ENCODE data around the gene LY6G5B. TPM values are rescaled to one million over a fixed set of nuclear protein-coding genes. Genes with fewer than 3 reads are reported as not detected.

LY6G5B gene
- total RNA-seq, 1 experiment from 2014 or later = 14.4 TPM

DNA sequence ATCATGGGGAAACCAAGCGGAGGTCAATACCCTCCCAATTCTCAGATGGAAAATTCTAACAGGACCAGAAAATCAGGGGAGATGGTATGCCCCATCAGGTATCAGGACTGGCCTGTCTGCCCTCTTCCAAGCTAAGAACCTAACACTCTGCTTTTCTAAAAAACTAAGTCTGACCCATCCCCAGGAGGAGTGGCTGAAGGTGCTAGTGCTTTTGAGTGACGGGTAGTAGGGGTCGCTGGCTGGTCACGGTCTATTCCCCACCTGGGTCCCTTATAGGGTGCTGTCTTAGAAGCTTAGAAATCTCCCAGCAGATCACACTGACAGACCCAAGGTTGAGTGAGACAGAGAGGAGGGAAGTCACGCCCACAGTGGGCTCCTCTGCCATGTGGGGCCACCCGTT is 23.8 kb downstream of the LY6G5B start:
- H3K36me3 Mint-ChIP-seq (ENCODE audit: insufficient read depth, unreplicated experiment) = peaks cover 65% of the 10 kb centered on the region
- no peak overlapping the region for H3K4me3 Mint-ChIP-seq (ENCODE audit: unreplicated experiment)
- TF ChIP-seq, protein P1, sequence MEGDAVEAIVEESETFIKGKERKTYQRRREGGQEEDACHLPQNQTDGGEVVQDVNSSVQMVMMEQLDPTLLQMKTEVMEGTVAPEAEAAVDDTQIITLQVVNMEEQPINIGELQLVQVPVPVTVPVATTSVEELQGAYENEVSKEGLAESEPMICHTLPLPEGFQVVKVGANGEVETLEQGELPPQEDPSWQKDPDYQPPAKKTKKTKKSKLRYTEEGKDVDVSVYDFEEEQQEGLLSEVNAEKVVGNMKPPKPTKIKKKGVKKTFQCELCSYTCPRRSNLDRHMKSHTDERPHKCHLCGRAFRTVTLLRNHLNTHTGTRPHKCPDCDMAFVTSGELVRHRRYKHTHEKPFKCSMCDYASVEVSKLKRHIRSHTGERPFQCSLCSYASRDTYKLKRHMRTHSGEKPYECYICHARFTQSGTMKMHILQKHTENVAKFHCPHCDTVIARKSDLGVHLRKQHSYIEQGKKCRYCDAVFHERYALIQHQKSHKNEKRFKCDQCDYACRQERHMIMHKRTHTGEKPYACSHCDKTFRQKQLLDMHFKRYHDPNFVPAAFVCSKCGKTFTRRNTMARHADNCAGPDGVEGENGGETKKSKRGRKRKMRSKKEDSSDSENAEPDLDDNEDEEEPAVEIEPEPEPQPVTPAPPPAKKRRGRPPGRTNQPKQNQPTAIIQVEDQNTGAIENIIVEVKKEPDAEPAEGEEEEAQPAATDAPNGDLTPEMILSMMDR (IDR thresholded peaks at IDR 0.05; ENCODE audit: unreplicated experiment) = no peak
- BruUV-seq (replicated peaks) = no TSS peak
- no peaks in the 10 kb centered on the region for H3K27me3 Mint-ChIP-seq (ENCODE audit: insufficient read depth, unreplicated experiment)
- ChIA-PET CTCF (interaction anchor here (1.1 kb wide), 1 partner anchor 147 kb away, joined by 3 read pairs; the partner anchor contains the start of gene ATP6V1G2), POLR2A (interaction anchor here (0.6 to 3.4 kb wide), 4 partner anchors 9 to 144 kb away, joined by 3 to 19 read pairs (median 4); partner anchors contain the start of gene ABHD16A)
- H3K9me3 Mint-ChIP-seq (ENCODE audit: unreplicated experiment) = no peaks in the 10 kb centered on the region
- H3K27ac Mint-ChIP-seq (ENCODE audit: low read depth, unreplicated experiment) = no peak overlapping the region
- no peak for DNase-seq (ENCODE audit: unreplicated experiment)
- intact Hi-C loops (cut with micrococcal nuclease) = no loop called here
- peaks cover 6% of the 10 kb centered on the region for H3K4me1 Mint-ChIP-seq (ENCODE audit: insufficient read depth, unreplicated experiment)

DNA sequence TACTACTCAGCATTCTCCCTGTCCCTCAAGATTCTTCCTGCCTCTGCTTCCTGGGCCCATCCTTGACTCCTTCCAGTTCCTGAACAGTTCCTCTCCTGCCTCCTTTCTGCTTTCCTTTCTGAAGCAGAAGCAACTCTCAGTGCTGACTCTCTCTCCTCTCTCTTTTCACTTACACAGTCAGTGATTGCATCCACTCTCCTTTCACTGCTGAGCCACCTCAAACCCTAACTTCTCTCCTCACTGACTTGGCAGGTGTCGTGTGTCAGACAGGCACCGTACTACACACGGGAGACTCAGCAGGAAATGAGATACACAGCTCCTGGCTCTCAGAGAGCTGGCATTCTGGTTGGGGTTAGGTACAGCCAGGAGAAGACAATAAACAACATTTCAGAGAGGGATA is 27.8 kb downstream of the LY6G5B start:
- POLR2A ChIA-PET = interaction anchor here (1.3 kb wide), 1 partner anchor 32 kb away, joined by 3 read pairs; the partner anchor contains the start of gene CSNK2B
- H3K27ac Mint-ChIP-seq (ENCODE audit: low read depth, unreplicated experiment) = no peak overlapping the region
- TF ChIP-seq, protein P1 (IDR thresholded peaks at IDR 0.05; ENCODE audit: unreplicated experiment) = no peak
- H3K27me3 Mint-ChIP-seq (ENCODE audit: insufficient read depth, unreplicated experiment) = no peaks in the 10 kb centered on the region
- H3K4me1 Mint-ChIP-seq (ENCODE audit: insufficient read depth, unreplicated experiment) = no peaks in the 10 kb centered on the region
- DNase-seq (ENCODE audit: unreplicated experiment) = no peak
- intact Hi-C loops (cut with micrococcal nuclease) = no loop called here
- no peaks in the 10 kb centered on the region for H3K9me3 Mint-ChIP-seq (ENCODE audit: unreplicated experiment)
- peaks cover 63% of the 10 kb centered on the region for H3K36me3 Mint-ChIP-seq (ENCODE audit: insufficient read depth, unreplicated experiment)
- no TSS peak for BruUV-seq (replicated peaks)
- CTCF ChIA-PET = no interaction called here
- no peak overlapping the region for H3K4me3 Mint-ChIP-seq (ENCODE audit: unreplicated experiment)

DNA sequence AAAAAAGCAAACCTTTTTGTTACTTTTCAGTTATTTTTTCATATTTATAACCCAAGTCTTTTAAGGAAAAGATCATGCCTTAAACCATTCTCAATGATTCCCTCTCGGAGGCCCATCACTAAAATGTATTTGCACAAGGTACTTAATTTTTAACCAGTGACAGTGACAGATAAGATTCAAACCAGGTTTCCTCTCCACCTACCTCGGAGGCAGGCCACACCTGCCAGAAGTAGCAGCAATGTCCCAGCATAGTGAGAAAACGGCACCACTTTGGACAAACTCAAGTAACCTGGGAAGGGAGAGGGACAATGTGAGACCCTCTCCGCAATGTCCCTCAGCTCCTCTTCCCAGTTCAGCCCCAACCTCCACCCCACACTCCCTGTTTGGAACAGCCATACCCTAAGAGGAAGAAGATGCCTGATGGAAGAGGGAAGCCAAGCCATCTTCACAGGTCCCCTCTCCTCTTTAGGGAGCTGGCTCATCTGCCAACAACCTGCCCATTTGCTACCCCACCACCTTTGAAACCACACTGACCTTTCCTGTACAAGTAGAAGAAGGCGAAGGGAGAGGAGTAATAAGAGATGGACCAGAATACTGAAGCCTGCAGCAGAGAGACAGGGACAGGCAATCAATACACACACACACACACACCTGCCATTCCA is 31.1 kb downstream of the LY6G5B start:
- ChIA-PET POLR2A (interaction anchor here (0.7 to 2.8 kb wide), 2 partner anchors 9 to 106 kb away, joined by 3 to 19 read pairs; partner anchors contain the start of gene LSM2), CTCF (interaction anchor here (0.6 kb wide), 1 partner anchor 238 kb away, joined by 4 read pairs; no protein-coding TSS in a partner anchor)
- Mint-ChIP-seq H3K36me3 (ENCODE audit: insufficient read depth, unreplicated experiment) (peaks cover 38% of the 10 kb centered on the region), H3K27ac (ENCODE audit: low read depth, unreplicated experiment) (no peak overlapping the region), H3K4me1 (ENCODE audit: insufficient read depth, unreplicated experiment) (peaks cover 5% of the 10 kb centered on the region), H3K4me3 (ENCODE audit: unreplicated experiment) (peak overlapping the region; percentile 95), H3K27me3 (ENCODE audit: insufficient read depth, unreplicated experiment) (no peaks in the 10 kb centered on the region), H3K9me3 (ENCODE audit: unreplicated experiment) (no peaks in the 10 kb centered on the region)
- TF ChIP-seq, protein P1 (IDR thresholded peaks at IDR 0.05; ENCODE audit: unreplicated experiment) = no peak
- no peak for DNase-seq (ENCODE audit: unreplicated experiment)
- BruUV-seq (replicated peaks) = no TSS peak
- intact Hi-C loops (cut with micrococcal nuclease) = no loop called here

DNA sequence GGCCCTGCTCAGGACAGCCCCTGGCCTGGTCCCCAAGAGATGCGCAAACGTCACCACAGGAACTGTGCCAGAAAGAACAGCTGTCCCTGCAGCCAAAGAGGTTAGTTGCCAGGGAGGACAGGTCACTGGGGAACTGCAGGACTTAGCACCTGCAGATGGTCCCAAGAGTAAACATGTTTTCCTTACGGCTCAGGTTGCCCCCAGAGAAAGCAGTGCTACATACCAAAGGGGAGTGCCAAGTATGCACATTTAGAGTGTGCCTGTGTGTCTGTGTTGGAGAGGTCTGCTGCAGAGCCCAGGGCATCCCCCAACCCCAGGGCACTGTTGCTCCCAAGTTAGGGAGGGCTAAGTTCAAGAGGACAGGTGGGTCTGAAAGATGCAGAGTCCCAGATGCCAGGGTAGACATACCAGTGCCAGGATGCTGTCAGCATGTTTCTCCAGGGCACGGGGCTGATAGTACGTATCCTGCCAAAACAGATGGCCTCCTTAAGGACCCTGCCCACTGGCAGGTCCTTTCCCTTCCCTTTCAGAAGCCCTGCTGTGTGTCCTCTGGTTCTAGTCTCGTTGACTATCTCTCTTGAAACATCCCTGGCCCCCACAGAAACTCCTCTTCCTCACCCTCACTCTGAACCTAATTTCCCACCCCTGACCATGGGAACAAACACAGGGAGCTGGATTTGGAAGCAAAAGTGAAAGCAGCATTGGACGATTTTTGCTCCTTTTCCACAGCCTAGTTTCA is 32.1 kb downstream of the LY6G5B start:
- ChIA-PET CTCF (interaction anchor here (0.9 to 1.2 kb wide), 2 partner anchors 11 to 125 kb away, joined by 3 read pairs; no protein-coding TSS in a partner anchor), POLR2A (interaction anchor here (0.6 to 3.4 kb wide), 21 partner anchors 8 to 270 kb away, joined by 3 to 29 read pairs (median 7); partner anchors contain the start of genes C6orf47, CLIC1, CSNK2B and DXO)
- H3K4me3 Mint-ChIP-seq (ENCODE audit: unreplicated experiment) = peak overlapping the region; percentile 95
- H3K27ac Mint-ChIP-seq (ENCODE audit: low read depth, unreplicated experiment) = peak overlapping the region; percentile 89
- intact Hi-C loops (cut with micrococcal nuclease) = loop anchor here (2.0 kb wide), 1 partner anchor 37 kb away; no protein-coding TSS in a partner anchor
- H3K36me3 Mint-ChIP-seq (ENCODE audit: insufficient read depth, unreplicated experiment) = peaks cover 28% of the 10 kb centered on the region
- BruUV-seq (replicated peaks) = no TSS peak
- H3K9me3 Mint-ChIP-seq (ENCODE audit: unreplicated experiment) = no peaks in the 10 kb centered on the region
- H3K4me1 Mint-ChIP-seq (ENCODE audit: insufficient read depth, unreplicated experiment) = peaks cover 5% of the 10 kb centered on the region
- DNase-seq (ENCODE audit: unreplicated experiment) = no peak
- H3K27me3 Mint-ChIP-seq (ENCODE audit: insufficient read depth, unreplicated experiment) = no peaks in the 10 kb centered on the region
- TF ChIP-seq, protein P1 (IDR thresholded peaks at IDR 0.05; ENCODE audit: unreplicated experiment) = no peak
